ENCODE results near the gene PLEKHN1.

PLEKHN1 gene

DNA sequence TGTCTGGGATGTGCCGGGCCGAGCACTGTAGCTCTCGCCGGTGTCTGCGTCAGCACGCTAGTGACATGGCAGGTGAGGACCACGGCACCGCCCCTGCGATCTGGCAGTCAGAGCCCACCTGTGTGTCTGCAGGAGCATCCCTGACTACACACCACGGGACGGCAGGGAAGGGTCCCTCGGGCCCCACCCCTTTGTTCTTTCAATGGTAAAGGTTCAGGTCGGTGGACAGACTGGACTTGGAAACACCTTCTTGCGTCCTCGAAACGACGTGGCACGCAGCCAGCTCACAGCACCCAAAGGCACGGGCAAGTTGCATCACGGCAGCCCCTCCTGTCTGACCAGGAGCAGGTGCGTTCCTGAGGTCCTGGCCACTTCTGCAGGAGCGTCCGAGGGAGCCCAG, 46.3 kb upstream of the PLEKHN1 start:
- H3K4me3 ChIP-seq (ENCODE audit: low read depth, low read length): no peak overlapping the region
- DNase-seq (ENCODE audit: low read depth): no peak

DNA sequence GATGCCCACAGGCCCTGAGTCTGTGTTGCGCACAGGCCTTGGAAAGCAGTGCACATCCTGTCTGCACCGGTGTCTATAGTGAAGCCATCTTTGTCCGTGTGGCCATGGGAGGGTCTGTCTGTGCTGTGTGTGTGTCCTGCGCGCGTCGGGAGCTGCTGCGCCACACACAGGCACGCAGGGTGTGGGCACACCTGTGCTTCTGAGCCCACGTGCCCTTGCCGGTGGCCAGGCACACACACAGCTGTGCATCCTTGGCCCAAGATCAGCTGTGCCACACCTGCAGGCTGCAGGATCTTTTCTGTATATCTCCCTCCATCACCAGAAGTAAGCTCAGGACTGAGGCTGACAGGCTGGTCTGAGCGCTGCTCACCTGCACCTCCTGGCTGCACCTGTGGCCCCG, 45.8 kb upstream of the PLEKHN1 start:
- TF ChIP-seq, protein P1, sequence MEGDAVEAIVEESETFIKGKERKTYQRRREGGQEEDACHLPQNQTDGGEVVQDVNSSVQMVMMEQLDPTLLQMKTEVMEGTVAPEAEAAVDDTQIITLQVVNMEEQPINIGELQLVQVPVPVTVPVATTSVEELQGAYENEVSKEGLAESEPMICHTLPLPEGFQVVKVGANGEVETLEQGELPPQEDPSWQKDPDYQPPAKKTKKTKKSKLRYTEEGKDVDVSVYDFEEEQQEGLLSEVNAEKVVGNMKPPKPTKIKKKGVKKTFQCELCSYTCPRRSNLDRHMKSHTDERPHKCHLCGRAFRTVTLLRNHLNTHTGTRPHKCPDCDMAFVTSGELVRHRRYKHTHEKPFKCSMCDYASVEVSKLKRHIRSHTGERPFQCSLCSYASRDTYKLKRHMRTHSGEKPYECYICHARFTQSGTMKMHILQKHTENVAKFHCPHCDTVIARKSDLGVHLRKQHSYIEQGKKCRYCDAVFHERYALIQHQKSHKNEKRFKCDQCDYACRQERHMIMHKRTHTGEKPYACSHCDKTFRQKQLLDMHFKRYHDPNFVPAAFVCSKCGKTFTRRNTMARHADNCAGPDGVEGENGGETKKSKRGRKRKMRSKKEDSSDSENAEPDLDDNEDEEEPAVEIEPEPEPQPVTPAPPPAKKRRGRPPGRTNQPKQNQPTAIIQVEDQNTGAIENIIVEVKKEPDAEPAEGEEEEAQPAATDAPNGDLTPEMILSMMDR (IDR thresholded peaks at IDR 0.05; ENCODE audit: control insufficient read depth, extremely low read depth, insufficient read depth): no peak
- DNase-seq (ENCODE audit: low read depth): no peak
- no peak overlapping the region for H3K4me3 ChIP-seq (ENCODE audit: low read depth, low read length)

More for the DNA sequence above, 46.3 kb upstream of the PLEKHN1 start:
- TF ChIP-seq, protein P1 (IDR thresholded peaks at IDR 0.05; ENCODE audit: control insufficient read depth, extremely low read depth, insufficient read depth): no peak

DNA sequence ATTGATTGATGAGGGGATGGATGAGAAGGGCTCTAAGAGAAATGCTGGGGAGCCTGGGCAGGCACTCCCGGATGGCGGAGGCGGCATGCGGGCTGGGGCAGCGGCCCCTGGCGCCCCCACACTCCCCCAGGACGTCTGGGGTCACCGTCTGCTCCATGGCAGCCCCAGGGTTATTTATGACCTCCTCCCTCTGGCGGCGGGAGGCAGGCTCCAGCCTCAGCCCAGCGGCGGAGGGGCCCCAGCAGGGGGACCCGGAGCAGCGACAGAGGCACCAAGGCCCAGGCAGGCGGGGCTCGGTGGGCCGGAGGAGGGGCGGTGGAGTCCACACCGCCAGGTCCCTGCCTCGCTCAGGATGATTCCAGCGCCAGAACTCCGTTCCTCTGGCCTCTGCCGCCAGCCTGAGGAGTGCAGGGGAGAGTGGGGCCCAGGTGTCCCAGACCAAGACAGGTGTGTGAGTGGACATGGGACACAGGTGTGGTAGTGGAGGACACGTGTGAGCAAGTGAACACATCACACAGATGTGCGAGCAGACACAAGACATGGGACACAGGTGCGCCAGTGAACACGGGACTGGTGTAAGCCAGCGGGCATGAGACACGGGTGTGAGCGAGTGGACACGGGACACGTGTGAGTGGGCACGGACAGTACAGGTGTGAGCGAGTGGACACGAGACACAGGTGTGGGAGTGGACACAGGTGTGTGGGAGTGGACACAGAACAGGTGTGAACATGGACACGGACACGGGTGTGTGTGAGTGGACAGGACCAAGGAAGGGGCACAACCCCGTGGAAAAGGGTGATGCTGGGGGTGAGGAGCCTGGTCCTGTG, 45.1 kb upstream of the PLEKHN1 start:
- no peak overlapping the region for H3K4me3 ChIP-seq (ENCODE audit: low read depth, low read length)
- TF ChIP-seq, protein P1 (IDR thresholded peaks at IDR 0.05; ENCODE audit: control insufficient read depth, extremely low read depth, insufficient read depth): peak; percentile 41
- no peak for DNase-seq (ENCODE audit: low read depth)

DNA sequence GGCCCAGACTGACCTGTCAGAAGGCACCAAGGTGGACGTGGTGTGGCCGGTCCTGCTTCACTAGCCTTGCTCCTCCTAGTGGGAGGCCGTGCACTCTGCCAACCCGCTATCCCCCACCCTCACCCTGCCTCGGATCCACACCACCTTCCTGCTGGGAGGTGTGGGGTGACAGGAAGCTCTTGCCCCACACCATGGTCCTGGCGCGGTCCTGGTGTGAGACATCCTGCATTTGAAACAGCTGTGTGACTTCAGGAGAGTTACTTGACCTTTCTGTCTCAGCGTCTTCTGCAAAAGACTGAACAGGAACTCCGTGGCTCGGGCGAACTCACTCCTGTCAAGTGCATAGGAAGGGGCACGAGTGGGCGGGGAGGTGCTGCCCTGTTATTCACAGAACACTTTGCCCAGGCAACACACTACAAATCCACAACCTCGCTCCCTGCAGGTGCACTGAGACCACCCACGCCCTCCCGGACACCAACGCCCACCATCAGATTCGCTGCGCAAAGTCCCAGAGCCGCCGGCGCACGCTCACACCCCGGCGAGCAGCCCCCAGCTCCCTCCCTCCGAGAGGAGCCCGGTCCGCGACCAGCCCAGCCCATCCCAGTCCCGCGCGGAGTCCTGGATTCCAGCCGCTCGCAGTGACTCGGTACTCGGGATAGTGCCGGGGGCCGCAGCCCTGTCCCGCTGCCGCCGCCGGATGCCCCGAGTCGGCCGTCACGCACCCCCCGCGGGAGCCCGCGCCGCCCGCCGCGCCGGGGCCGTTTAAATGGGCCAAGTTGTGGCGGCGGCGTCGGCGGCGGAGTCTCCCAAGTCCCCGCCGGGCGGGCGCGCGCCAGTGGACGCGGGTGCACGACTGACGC, 42.9 kb upstream of the PLEKHN1 start, which contains the start of gene SAMD11:
SAMD11 (plus strand) TSS at position 793 of the 860 bp plus-strand sequence. CDS start 509 bp downstream, outside the sequence.
- TF ChIP-seq, protein P1 (IDR thresholded peaks at IDR 0.05; ENCODE audit: control insufficient read depth, extremely low read depth, insufficient read depth): no peak
- no peak for DNase-seq (ENCODE audit: low read depth)
- peak within 1 kb of the TSS; percentile 53 for H3K4me3 ChIP-seq (ENCODE audit: low read depth, low read length)

DNA sequence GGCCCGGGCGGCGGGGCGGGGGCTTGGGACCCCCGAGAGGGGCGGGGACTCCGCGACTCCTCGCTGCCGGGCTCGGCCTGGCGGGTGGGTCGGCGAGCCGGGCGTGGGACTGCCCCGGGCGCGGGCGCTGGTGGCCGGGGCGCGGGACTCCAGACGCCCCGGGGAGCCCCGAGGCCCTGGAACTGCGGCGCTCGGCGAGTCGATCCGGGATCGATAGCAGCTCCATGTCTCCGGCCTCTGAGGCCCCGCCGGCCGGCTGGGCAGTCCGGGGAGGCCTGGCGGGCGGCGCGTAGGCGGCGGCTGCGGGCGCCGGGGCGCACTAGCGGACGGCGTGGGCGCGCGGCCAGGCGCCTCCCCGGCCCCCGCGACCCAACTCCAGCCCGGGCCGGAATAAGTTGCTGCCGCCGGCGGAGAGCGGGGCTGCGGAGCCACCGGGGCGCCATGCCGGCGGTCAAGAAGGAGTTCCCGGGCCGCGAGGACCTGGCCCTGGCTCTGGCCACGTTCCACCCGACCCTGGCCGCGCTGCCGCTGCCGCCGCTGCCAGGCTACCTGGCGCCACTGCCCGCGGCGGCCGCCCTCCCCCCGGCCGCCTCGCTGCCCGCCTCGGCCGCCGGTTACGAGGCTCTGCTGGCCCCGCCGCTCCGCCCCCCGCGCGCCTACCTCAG, 42.2 kb upstream of the PLEKHN1 start:
- no peak for DNase-seq (ENCODE audit: low read depth)
- peak overlapping the region; percentile 53 for H3K4me3 ChIP-seq (ENCODE audit: low read depth, low read length)
- TF ChIP-seq, protein P1 (IDR thresholded peaks at IDR 0.05; ENCODE audit: control insufficient read depth, extremely low read depth, insufficient read depth): no peak

DNA sequence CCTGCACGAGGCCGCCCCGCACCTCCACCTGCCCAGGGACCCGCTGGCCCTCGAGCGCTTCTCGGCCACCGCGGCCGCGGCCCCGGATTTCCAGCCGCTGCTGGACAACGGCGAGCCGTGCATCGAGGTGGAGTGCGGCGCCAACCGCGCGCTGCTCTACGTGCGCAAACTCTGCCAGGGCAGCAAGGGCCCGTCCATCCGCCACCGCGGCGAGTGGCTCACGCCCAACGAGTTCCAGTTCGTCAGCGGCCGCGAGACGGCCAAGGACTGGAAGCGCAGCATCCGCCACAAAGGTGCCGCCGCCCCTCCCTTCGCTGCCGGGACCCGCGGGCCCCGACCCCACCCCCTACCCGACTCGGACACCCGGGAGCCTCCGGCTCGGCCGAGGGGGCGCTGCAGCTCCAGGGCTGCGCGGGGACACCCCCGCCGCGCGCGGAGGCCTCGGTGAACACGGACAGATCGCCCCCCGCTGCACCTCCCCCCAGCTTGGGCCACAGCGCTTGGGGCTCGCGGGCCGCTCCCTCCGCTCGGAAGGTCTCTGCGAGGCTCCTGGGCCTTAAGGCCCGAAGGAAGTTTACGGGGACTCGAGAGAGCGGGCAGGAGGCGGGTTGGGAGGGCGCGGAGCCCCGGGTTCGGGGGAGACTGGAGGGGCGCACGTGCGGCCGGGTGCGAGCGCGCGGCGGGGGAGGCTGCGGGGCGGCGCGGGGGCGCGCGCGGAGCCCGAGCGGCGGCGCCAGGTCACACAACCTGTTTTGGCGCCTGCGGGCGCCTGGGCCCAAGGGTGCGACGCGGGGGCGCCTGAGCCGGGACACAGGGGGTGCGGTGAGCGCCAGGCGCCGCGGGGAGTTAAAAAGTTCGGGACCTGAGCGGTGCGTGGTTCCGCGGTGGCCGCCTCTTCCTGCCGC, 41.4 kb upstream of the PLEKHN1 start:
- H3K4me3 ChIP-seq (ENCODE audit: low read depth, low read length): peak overlapping the region; percentile 53
- TF ChIP-seq, protein P1 (IDR thresholded peaks at IDR 0.05; ENCODE audit: control insufficient read depth, extremely low read depth, insufficient read depth): peak; percentile 15; the same call in 1 of the 2 replicates
- DNase-seq (ENCODE audit: low read depth): no peak
